K562 (cell line): ENCODE measurements around the gene BTF3L4. TPM values are rescaled to one million over a fixed set of nuclear protein-coding genes. Genes with fewer than 3 reads are reported as not detected.

ENCODE experiments used
- ATAC-seq: fragments of 200-7000 bp; cut with Tn5 transposase; 3 replicates; pipeline ENCODE4 v1.9.1; 2020; ENCODE audit warnings: moderate library complexity
- BruUV-seq: library from RNA; stranded (reverse); fragments of 400-500 nt; replicated peaks from 2 replicates; lab custom pipeline; 2021; lab: Mats Ljungman, UMichigan
- CTCF ChIA-PET: fragments of 300-600 bp; formaldehyde crosslinking; extraction: SDS; loops from one replicate; lab custom pipeline; 2021; ENCODE audit warnings: low intra/inter-chr PET ratio; lab: Yijun Ruan, JAX
- POLR2A ChIA-PET: fragments of 300-600, 350-650 bp; sonication (Branson Sonifier 250); formaldehyde crosslinking; extraction: SDS; loops from one replicate; lab custom pipeline; 2021; ENCODE audit warnings: antibody characterized with exemption, inconsistent platforms; lab: Yijun Ruan, JAX
- DNase-seq, 4 experiments: peaks; one replicate each; pipeline versions ENCODE4 v3.0.0 to v3.0.0-alpha.2; 2011 to 2018; ENCODE audit warnings: low spot score in 3 of 4, mixed read lengths in 3 of 4; ENCODE audit errors: extremely low read depth in 1 of 4
- FAIRE-seq: peaks from 2 replicates; lab custom pipeline; 2011; peaks lifted over from hg19 to GRCh38; lab: Jason Lieb, UNC
- H2AFZ ChIP-seq: 2 replicates; pipeline ENCODE4 v1.6.0; 2011; ENCODE audit warnings: low read depth, low read length, control low read depth, inconsistent platforms
- H3K27ac ChIP-seq: fragments of 200-600 bp; 3 replicates; pipeline ENCODE4 v1.8.0; 2011; ENCODE audit warnings: low read depth, mild to moderate bottlenecking, control low read depth, inconsistent platforms, low read length, moderate library complexity, mixed read lengths; ENCODE audit errors: extremely low read depth
- H3K27me3 ChIP-seq, 2 experiments: fragments of 300-600 bp in 1 of 2; 2 replicates in 1 of 2; 3 replicates in 1 of 2; pipeline versions ENCODE4 v1.6.0 to v1.8.0; 2011; ENCODE audit warnings: inconsistent platforms in 2 of 2, low read length in 2 of 2, mild to moderate bottlenecking in 1 of 2, mixed read lengths in 1 of 2, moderate library complexity in 1 of 2; ENCODE audit not compliant: control insufficient read depth in 2 of 2, insufficient read depth in 2 of 2
- H3K36me3 ChIP-seq: fragments of 300-600 bp; 3 replicates; pipeline ENCODE4 v1.8.0; 2011; ENCODE audit warnings: mild to moderate bottlenecking, low read length, inconsistent platforms; ENCODE audit not compliant: control insufficient read depth, insufficient read depth
- H3K4me1 ChIP-seq, 2 experiments: fragments of 200-600 bp in 1 of 2; replicated peaks in 1 of 2; 2 replicates in 1 of 2; 3 replicates in 1 of 2; pipeline versions ENCODE4 v1.5.1 to v1.8.0; 2011; ENCODE audit warnings: inconsistent platforms in 2 of 2, low read length in 2 of 2, mild to moderate bottlenecking in 1 of 2, mixed read lengths in 1 of 2, moderate library complexity in 1 of 2; ENCODE audit not compliant: control insufficient read depth in 2 of 2, insufficient read depth in 2 of 2
- H3K4me2 ChIP-seq: 2 replicates; pipeline ENCODE4 v1.6.1; 2011; ENCODE audit warnings: low read length, control low read depth, inconsistent platforms, mixed read lengths; ENCODE audit not compliant: insufficient read depth
- H3K4me3 ChIP-seq: fragments of 200-600 bp; sonication (generic), shearing (Covaris generic); 2 replicates; pipeline ENCODE4 v1.5.1; 2016; ENCODE audit warnings: control low read depth, inconsistent platforms
- H3K79me2 ChIP-seq: fragments of 200-600 bp; 3 replicates; pipeline ENCODE4 v1.8.0; 2011; ENCODE audit warnings: low read length, inconsistent platforms; ENCODE audit not compliant: control insufficient read depth, insufficient read depth
- H3K9ac ChIP-seq, 2 experiments: 2 replicates each; pipeline versions ENCODE4 v1.6.0 to v1.6.1; 2011; ENCODE audit warnings: low read depth in 2 of 2, low read length in 2 of 2, control low read depth in 1 of 2, inconsistent platforms in 1 of 2, mild to moderate bottlenecking in 1 of 2, mixed read lengths in 1 of 2; ENCODE audit not compliant: insufficient read depth in 1 of 2
- H3K9me1 ChIP-seq: one replicate; pipeline ENCODE4 v1.6.0; 2011; ENCODE audit warnings: inconsistent platforms, mild to moderate bottlenecking, low read length, moderate library complexity; ENCODE audit not compliant: control insufficient read depth, insufficient read depth
- H3K9me3 ChIP-seq: replicated peaks from 2 replicates; pipeline ENCODE4 v1.5.1; 2011; ENCODE audit warnings: low read depth, low read length, inconsistent platforms; ENCODE audit not compliant: control insufficient read depth, insufficient read depth
- H4K20me1 ChIP-seq: replicated peaks from 2 replicates; pipeline ENCODE4 v1.6.1; 2011; ENCODE audit warnings: low read length, inconsistent platforms, mixed read lengths; ENCODE audit not compliant: control insufficient read depth, insufficient read depth
- CEBPG ChIP-seq, 3 experiments: fragments of 200-800 bp in 1 of 3; sonication (Bioruptor generic) in 1 of 3; sonication (generic) in 1 of 3; formaldehyde crosslinking in 1 of 3; IDR thresholded peaks in 2 of 3; conservative IDR thresholded peaks in 1 of 3; 2 replicates each; pipeline versions ENCODE4 v1.6.1 to v1.8.0; 2016 to 2022; ENCODE audit warnings: missing compliant biosample characterization in 2 of 3, missing genetic modification characterization in 2 of 3, mild to moderate bottlenecking in 1 of 3, missing genetic modification reagents in 1 of 3
- HIVEP1 ChIP-seq: fragments of 250-450 bp; sonication (Bioruptor Pico); IDR thresholded peaks from 2 replicates; pipeline ENCODE4 v1.4.0; 2020; ENCODE audit warnings: mild to moderate bottlenecking
- MCM3 ChIP-seq: fragments of 450-650 bp; IDR thresholded peaks from 2 replicates; pipeline ENCODE4 v1.6.1; 2016
- NCOR1 ChIP-seq: fragments of 450-650 bp; IDR thresholded peaks from 2 replicates; pipeline ENCODE4 v1.6.1; 2016; ENCODE audit warnings: mild to moderate bottlenecking, moderate library complexity
- WGBS: fragments of 100-300 bp; shearing (Covaris generic); methylation state at CpG from one replicate; pipeline ENCODE4 v1.1.6; 2016; ENCODE audit warnings: low coverage, mixed read lengths; ENCODE audit not compliant: insufficient coverage; ENCODE audit errors: missing lambda C conversion rate; 5-methylcytosine and 5-hydroxymethylcytosine counted together
- in situ Hi-C: fragments of 300-500 bp; cut with MboI; formaldehyde crosslinking; loops from 4 replicates; pipeline ENCODE4 v1.15.0; 2018; ENCODE audit warnings: inconsistent platforms, mixed read lengths
- intact Hi-C: fragments of 100-400 bp; cut with micrococcal nuclease; formaldehyde crosslinking; loops from 2 replicates; pipeline ENCODE4 v1.14.2; 2022
- polyA plus RNA-seq, 8 experiments: library from polyadenylated mRNA; depleted of rRNA in 4 of 8; stranded (reverse) in 5 of 8; unstranded in 3 of 8; fragments of >200 nt; fragmentation: Nextera tagmentation in 2 of 8; fragmentation: Illumina TruSeq in 1 of 8; extraction: Ambion mirVana in 2 of 8; extraction: Trizol in 1 of 8; gene quantifications; 2 replicates each; pipeline versions ENCODE4 v1.2.1 to v1.2.3, GENCODE V29; 2011 to 2014; ENCODE audit warnings: inconsistent platforms in 1 of 8, missing spikeins in 1 of 8
- total RNA-seq, 7 experiments: library from RNA; depleted of rRNA in 6 of 7; stranded (reverse); fragments of >200 nt in 6 of 7; fragmentation: Illumina TruSeq in 2 of 7; extraction: Trizol in 2 of 7; gene quantifications; 2 replicates each; pipeline versions ENCODE4 v1.2.1 to v1.2.3, GENCODE V29; 2011 to 2021; ENCODE audit warnings: low replicate concordance in 1 of 7

Gene BTF3L4
- total and polyA plus RNA-seq, 9 of the 15 experiments (the other 6 are each of a cell fraction or from before 2014, with no cell fraction given), result 40.1 to 106 (median 88.8) TPM

GRCh38 chr1:52098139-52098871 lies 42.2 kb downstream of the BTF3L4 start:
- H3K9me3 ChIP-seq, result no peaks in the 10 kb centered on the region
- H3K9me1 ChIP-seq, result no peaks in the 10 kb centered on the region
- H4K20me1 ChIP-seq, result no peaks in the 10 kb centered on the region
- no peak overlapping the region for H3K9ac ChIP-seq
- ChIA-PET CTCF (no interaction called here), POLR2A (interaction anchor here (2.6 kb wide), 1 partner anchor 11 kb away, joined by 8 read pairs; no protein-coding TSS in a partner anchor)
- H3K27ac ChIP-seq, result no peak overlapping the region
- intact Hi-C loops, result no loop called here
- TF ChIP-seq MCM3 (peak; percentile 71; the same call in 1 of the 2 replicates), HIVEP1 (CRISPR knock-in tag) (no peak)
- TF ChIP-seq, all 486 proteins: peak for 1
- Histone ChIP-seq H3K4me2 (no peak overlapping the region), H3K27me3 (no peaks in the 10 kb centered on the region), H3K79me2 (no peaks in the 10 kb centered on the region), H2AFZ (peak overlapping the region; percentile 16; the same call in 1 of the 2 replicates), H3K4me3 (no peak overlapping the region), H3K36me3 (no peaks in the 10 kb centered on the region), H3K4me1 (no peaks in the 10 kb centered on the region)
- 14% methylated on average over 8 of the region's 8 CpGs for WGBS
- in situ Hi-C loops, result no loop called here
- FAIRE-seq (no peak), ATAC-seq (no peak; the same call in 2 of the 3 replicates), DNase-seq (no peak)
- no TSS peak for BruUV-seq

GRCh38 chr1:52102336-52103013 lies 46.4 kb downstream of the BTF3L4 start:
- Histone ChIP-seq H3K4me2 (no peak overlapping the region), H2AFZ (no peak overlapping the region), H3K27ac (no peak overlapping the region), H3K79me2 (no peaks in the 10 kb centered on the region), H3K4me1 (no peaks in the 10 kb centered on the region), H3K27me3 (no peaks in the 10 kb centered on the region), H4K20me1 (no peaks in the 10 kb centered on the region), H3K4me3 (no peak overlapping the region), H3K36me3 (no peaks in the 10 kb centered on the region), H3K9ac (no peak overlapping the region), H3K9me3 (no peaks in the 10 kb centered on the region), H3K9me1 (no peaks in the 10 kb centered on the region)
- in situ Hi-C loops, result no loop called here
- BruUV-seq, result no TSS peak
- FAIRE-seq (no peak), ATAC-seq (no peak), DNase-seq (no peak)
- WGBS, result 23% methylated on average over 1 of the region's 1 CpG
- TF ChIP-seq NCOR1, result no peak
- no peak for TF ChIP-seq CEBPG (CRISPR knock-in tag; IDR thresholded peaks at IDR 0.05)
- TF ChIP-seq CEBPG (tag; conservative IDR thresholded peaks at IDR 0.05 in 1 of 2, IDR thresholded peaks at IDR 0.05 in 1 of 2), result peak in 1 of 2 experiments; percentile 28; a peak in 2 of 4 replicates
- ChIA-PET CTCF (no interaction called here), POLR2A (no interaction called here)
- intact Hi-C loops, result no loop called here
